Measurements from ENCODE around the gene CRB2. TPM values are rescaled to one million over a fixed set of nuclear protein-coding genes. Genes with fewer than 3 reads are reported as not detected.

CRB2 gene
- polyA plus RNA-seq, 1 donor from 2014 or later = not detected

DNA sequence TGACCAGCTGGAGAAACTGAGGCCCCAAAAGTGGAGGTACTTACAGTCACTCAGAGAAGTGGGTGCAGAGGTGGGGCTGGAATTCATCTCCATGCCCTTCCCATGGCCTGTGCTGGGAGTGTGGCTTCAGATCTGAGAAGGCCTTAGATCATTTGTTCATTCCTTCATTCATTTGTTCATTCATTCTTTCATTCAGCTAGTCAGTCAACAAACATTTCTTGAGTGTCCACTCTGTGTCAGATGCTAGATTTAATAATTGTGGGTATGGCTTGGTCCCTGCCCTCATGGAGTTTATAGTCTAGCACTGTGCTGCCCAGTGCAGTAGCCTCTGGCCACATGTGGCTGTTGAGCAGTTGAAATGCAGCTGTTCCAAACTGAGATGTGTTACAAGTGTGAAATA, 19.0 kb upstream of the CRB2 start:
- Mint-ChIP-seq H3K27ac (peak overlapping the region in 1 of 3 donors; percentile 16), H3K4me1 (peaks cover 60 to 67% (median 64%) of the 10 kb centered on the region in 3 donors), H3K4me3 (peak overlapping the region in 2 of 4 donors; percentile 65 to 77), H3K9me3 (no peaks in the 10 kb centered on the region), H3K36me3 (no peaks in the 10 kb centered on the region), H3K27me3 (no peaks in the 10 kb centered on the region)

DNA sequence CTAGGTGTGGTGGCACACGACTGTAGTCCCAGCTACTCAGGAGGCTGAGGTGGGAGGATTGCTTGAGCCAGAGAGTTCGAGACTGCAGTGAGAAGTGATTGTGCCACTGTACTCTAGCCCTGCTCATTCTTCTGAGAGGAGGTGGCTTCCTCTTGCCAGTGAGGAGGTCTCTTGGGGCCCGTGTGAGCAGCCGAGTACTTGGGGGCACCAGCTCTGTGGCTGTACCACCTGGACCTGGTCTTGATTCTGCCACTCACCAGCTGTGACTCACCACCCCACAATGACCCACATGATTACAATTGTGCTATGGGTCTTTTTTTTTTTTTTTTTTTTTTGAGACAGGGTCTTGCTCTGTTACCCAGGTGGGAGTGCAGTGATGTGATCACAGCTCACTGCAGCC, 18.0 kb upstream of the CRB2 start:
- Mint-ChIP-seq H3K4me1 (peaks cover 68 to 76% (median 68%) of the 10 kb centered on the region in 3 donors), H3K36me3 (no peaks in the 10 kb centered on the region), H3K4me3 (peak overlapping the region; percentile 8 to 97 (median 93)), H3K27me3 (no peaks in the 10 kb centered on the region), H3K27ac (peak overlapping the region; percentile 96 to 100 (median 99)), H3K9me3 (no peaks in the 10 kb centered on the region)

DNA sequence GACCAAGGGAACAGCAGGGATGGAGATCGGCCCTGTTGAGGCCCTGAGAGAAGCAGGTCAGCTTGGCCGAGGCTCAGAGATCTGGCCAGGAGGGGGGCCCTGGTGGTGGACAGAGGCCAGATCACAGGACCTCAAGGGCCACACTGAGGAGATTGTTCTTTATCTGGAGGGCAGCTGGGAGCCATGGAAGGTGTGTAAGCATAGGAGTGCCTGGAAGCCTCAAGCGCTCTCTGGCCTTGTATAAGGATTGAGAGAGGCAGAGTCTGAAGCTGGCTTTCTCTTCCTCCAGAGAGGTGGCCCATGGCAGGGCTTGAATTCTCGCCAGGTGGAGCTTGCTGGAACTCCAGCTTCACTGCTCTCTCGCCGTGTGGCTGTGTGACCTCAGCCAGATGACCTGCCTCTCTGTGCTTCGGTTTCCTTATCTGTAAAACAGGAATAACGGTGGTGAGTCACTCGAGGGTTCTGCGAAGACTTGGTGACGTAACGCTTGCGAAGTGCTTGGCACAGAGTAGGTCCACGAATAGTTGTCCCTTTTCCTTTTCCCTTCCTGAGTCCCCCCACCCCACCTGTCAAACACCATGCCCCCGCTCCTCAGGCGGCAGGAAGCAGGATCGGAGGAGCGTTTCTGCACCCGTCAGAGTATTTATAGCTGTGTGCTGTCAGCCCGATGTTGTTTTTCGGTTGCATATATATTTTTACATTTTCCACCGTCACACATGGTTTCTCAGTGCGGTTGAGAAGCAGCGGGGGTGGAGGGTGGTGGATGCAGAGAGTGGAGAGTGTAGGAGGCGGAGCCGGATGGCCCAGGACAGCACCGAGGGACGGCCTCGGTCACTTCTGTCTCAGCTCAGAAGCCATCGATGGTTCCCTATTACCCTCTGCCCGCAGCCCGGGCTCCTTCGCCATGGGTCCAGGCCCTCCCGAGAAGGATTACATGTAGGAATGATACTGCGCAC, 17.0 kb upstream of the CRB2 start:
- peak overlapping the region; percentile 96 to 100 (median 99) for H3K27ac Mint-ChIP-seq
- no peaks in the 10 kb centered on the region for H3K36me3 Mint-ChIP-seq
- no peaks in the 10 kb centered on the region for H3K9me3 Mint-ChIP-seq
- peak overlapping the region; percentile 80 to 97 (median 93) for H3K4me3 Mint-ChIP-seq
- H3K27me3 Mint-ChIP-seq = no peaks in the 10 kb centered on the region
- peaks cover 77 to 86% (median 77%) of the 10 kb centered on the region in 3 donors for H3K4me1 Mint-ChIP-seq

DNA sequence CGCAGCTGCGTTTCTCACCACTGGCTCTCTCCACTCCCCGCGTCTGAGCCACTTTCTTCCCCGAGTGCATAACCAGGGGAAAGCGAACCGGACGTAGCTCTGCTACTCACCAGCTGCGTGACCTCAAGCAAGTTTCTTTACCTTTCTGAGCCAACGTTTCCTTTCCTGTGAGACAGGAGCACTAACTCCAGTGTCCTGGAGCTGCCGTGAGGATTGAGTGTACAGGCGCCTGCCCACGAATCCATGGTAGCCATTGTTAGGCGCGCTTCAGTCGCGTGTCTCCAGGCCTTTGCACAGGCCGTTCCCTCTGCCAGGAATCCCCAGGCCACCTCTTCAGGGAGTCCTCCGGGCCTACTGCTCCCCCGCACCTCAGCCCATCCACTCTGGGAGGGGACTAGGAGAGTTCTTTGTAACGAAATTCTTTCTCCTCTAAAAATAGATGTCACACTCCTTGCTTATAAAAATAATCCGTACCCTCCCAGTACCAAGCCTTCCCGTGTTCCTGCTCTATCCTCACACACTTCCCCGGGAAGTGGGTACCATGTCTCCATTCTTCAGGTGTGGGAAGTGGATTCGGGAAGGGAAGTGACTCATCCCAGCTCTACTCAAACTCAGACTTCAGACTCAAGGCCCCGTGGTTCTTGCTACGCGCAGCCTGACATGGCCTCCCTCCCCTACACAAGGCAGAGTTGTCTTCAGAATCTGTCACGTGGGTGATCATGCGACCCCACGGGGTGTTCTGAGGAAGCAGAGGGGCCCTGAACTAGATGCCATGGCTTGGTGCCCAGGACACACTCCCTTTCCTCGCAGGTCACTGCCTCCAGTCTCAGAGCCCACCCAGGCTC, 16.1 kb upstream of the CRB2 start:
- H3K9me3 Mint-ChIP-seq = no peaks in the 10 kb centered on the region
- H3K4me1 Mint-ChIP-seq = peaks cover 71 to 92% (median 81%) of the 10 kb centered on the region in 3 donors

DNA sequence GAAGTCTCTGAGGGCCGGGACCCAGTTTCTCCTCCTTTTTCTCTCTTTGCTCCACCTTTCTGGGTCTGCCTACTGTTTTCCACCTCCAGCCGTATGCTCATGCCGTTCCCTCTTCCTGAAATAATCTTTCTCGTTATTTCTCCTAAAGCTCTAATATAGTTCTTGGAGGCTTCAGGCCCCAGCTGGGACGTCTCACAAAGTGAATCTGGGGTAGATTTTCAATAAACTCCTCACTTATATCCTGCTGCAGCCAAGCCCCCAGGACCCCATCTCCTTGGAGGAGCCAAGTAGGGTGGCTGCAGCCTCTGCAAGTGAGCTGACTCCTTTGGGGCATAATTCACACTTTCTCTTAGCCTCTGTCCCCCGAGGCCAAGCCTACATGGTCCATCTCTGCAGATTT, 14.2 kb upstream of the CRB2 start:
- Mint-ChIP-seq H3K4me1 (peaks cover 56 to 77% (median 64%) of the 10 kb centered on the region in 3 donors), H3K4me3 (peak overlapping the region in 3 of 4 donors; percentile 89 to 97 (median 94)), H3K27ac (peak overlapping the region; percentile 95 to 100 (median 96)), H3K9me3 (no peaks in the 10 kb centered on the region), H3K27me3 (no peaks in the 10 kb centered on the region), H3K36me3 (no peaks in the 10 kb centered on the region)

More for the DNA sequence above, 16.1 kb upstream of the CRB2 start:
- Mint-ChIP-seq H3K4me3 (peak overlapping the region; percentile 80 to 97 (median 93)), H3K27me3 (no peaks in the 10 kb centered on the region), H3K27ac (peak overlapping the region; percentile 96 to 100 (median 99)), H3K36me3 (no peaks in the 10 kb centered on the region)

GRCh38 chr9:123342247-123342646, 13.8 kb upstream of the CRB2 start:
- Mint-ChIP-seq H3K4me3 (peak overlapping the region in 3 of 4 donors; percentile 89 to 97 (median 94)), H3K36me3 (no peaks in the 10 kb centered on the region), H3K4me1 (peaks cover 56 to 73% (median 61%) of the 10 kb centered on the region in 3 donors), H3K27ac (peak overlapping the region; percentile 95 to 100 (median 96)), H3K27me3 (no peaks in the 10 kb centered on the region), H3K9me3 (no peaks in the 10 kb centered on the region)

GRCh38 chr9:123343443-123344191, 12.4 kb upstream of the CRB2 start:
- Mint-ChIP-seq H3K4me3 (peak overlapping the region in 3 of 4 donors; percentile 77 to 97 (median 89)), H3K9me3 (no peaks in the 10 kb centered on the region), H3K27ac (peak overlapping the region; percentile 95 to 100 (median 96)), H3K27me3 (no peaks in the 10 kb centered on the region), H3K36me3 (no peaks in the 10 kb centered on the region), H3K4me1 (peaks cover 48 to 65% (median 52%) of the 10 kb centered on the region in 3 donors)

- no peaks in the 10 kb centered on the region for H3K27me3 Mint-ChIP-seq
- no peaks in the 10 kb centered on the region for H3K9me3 Mint-ChIP-seq
- H3K27ac Mint-ChIP-seq = peak overlapping the region; percentile 95 to 100 (median 96)
- H3K36me3 Mint-ChIP-seq = no peaks in the 10 kb centered on the region
- H3K4me3 Mint-ChIP-seq = peak overlapping the region in 2 of 4 donors; percentile 22 to 79
- H3K4me1 Mint-ChIP-seq = peaks cover 40 to 57% (median 46%) of the 10 kb centered on the region in 3 donors
Observed at GRCh38 chr9:123344192-123344949, 11.6 kb upstream of the CRB2 start.

DNA sequence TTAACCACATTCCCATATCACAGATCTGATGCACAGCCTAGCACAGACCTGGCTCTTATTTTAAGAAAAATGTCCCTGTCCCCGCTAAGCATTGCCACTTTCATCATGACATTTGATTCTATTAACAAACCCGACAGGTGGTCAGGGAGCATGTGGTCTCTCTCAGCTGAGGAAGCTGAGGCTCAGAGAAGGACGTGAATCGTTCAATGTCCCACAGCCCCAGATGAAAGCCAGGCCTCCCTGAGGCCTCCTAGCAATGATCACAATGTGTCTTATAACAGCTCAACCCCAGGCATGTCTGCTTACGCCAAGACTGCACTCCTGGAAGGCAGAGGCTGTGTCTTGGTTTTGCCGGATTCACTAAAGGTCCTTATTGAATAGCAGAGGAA, 10.4 kb upstream of the CRB2 start:
- peak overlapping the region in 1 of 3 donors; percentile 33 for H3K27ac Mint-ChIP-seq
- H3K4me1 Mint-ChIP-seq = peaks cover 33 to 47% (median 36%) of the 10 kb centered on the region in 3 donors
- no peaks in the 10 kb centered on the region for H3K36me3 Mint-ChIP-seq
- no peaks in the 10 kb centered on the region for H3K9me3 Mint-ChIP-seq
- H3K4me3 Mint-ChIP-seq = peak overlapping the region in 1 of 4 donors; percentile 7
- no peaks in the 10 kb centered on the region for H3K27me3 Mint-ChIP-seq

- H3K27ac Mint-ChIP-seq = no peak overlapping the region
- H3K36me3 Mint-ChIP-seq = no peaks in the 10 kb centered on the region
- no peaks in the 10 kb centered on the region for H3K27me3 Mint-ChIP-seq
Observed at GRCh38 chr9:123346026-123346425, 10.0 kb upstream of the CRB2 start.

DNA sequence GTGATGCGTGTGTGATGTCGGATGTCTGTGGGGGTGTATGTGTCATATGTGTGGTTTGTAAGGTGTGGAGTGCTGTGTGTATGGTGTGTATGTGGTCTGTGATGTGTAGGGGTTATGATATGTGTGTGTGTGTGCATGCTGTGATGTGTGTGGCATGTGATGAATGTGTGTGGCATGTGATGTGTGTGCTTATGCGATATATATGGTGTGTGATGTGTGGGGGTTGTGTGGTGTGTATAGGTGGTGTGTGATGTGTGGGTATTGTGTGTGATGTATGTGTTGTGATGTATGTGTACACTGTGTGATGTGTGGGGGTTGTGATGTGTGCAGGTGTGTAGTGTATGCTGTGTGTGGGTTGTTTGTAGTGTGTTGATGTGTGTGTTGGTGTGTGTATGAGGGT, 9.2 kb upstream of the CRB2 start:
- H3K4me3 Mint-ChIP-seq = no peak overlapping the region
- no peak overlapping the region for H3K27ac Mint-ChIP-seq
- no peaks in the 10 kb centered on the region for H3K9me3 Mint-ChIP-seq
- H3K36me3 Mint-ChIP-seq = no peaks in the 10 kb centered on the region
- H3K27me3 Mint-ChIP-seq = no peaks in the 10 kb centered on the region
- H3K4me1 Mint-ChIP-seq = peaks cover 22 to 35% (median 27%) of the 10 kb centered on the region in 3 donors

More at GRCh38 chr9:123346026-123346425, 10.0 kb upstream of the CRB2 start:
- no peaks in the 10 kb centered on the region for H3K9me3 Mint-ChIP-seq
- H3K4me1 Mint-ChIP-seq = peaks cover 28 to 42% (median 34%) of the 10 kb centered on the region in 3 donors
- no peak overlapping the region for H3K4me3 Mint-ChIP-seq

- Mint-ChIP-seq H3K27ac (no peak overlapping the region), H3K9me3 (no peaks in the 10 kb centered on the region), H3K36me3 (no peaks in the 10 kb centered on the region), H3K4me3 (no peak overlapping the region), H3K27me3 (no peaks in the 10 kb centered on the region), H3K4me1 (peaks cover 17 to 28% (median 21%) of the 10 kb centered on the region in 3 donors)
Observed at GRCh38 chr9:123347289-123348060, 8.5 kb upstream of the CRB2 start.
